ENCODE measurements around the gene CLDN19. TPM values are rescaled to one million over a fixed set of nuclear protein-coding genes. Genes with fewer than 3 reads are reported as not detected.

Gene CLDN19
- total and polyA plus RNA-seq, 12 donors = 0.06 TPM; not detected in 11

DNA sequence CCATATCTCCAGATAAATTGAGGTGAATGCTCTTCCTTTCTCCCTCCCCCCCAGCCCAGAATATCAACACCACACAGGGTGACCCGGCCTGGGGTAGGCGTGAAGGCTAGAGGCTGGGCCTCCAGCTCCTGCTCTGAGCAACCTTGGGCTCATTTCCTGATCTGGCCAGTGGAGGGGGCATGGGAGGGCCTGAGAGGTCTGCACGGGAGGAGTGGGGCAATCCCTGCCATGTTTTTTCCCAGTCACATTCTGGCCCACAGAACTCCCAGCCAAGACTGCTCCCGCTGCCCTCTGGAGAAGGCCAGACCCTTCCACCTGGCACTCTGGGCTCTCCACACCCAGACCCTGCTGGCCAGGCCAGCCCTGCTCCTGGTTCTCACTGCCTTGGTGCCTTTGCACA, 3.9 kb downstream of the CLDN19 start:
- TF ChIP-seq, protein P1, sequence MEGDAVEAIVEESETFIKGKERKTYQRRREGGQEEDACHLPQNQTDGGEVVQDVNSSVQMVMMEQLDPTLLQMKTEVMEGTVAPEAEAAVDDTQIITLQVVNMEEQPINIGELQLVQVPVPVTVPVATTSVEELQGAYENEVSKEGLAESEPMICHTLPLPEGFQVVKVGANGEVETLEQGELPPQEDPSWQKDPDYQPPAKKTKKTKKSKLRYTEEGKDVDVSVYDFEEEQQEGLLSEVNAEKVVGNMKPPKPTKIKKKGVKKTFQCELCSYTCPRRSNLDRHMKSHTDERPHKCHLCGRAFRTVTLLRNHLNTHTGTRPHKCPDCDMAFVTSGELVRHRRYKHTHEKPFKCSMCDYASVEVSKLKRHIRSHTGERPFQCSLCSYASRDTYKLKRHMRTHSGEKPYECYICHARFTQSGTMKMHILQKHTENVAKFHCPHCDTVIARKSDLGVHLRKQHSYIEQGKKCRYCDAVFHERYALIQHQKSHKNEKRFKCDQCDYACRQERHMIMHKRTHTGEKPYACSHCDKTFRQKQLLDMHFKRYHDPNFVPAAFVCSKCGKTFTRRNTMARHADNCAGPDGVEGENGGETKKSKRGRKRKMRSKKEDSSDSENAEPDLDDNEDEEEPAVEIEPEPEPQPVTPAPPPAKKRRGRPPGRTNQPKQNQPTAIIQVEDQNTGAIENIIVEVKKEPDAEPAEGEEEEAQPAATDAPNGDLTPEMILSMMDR (IDR thresholded peaks at IDR 0.05) = peak in 3 of 9 donors; percentile 5 to 21 (median 9)
- 67 to 71% methylated on average over 4 of the region's 4 CpGs for WGBS, 2 donors
- intact Hi-C loops (cut with DNase I) = no loop called here
- no peak for DNase-seq
- Histone ChIP-seq H3K27ac (no peak overlapping the region), H3K4me1 (peaks cover 0 to 15% (median 0%) of the 10 kb centered on the region in 9 donors), H3K27me3 (no peaks in the 10 kb centered on the region), H3K4me3 (no peak overlapping the region), H3K36me3 (no peaks in the 10 kb centered on the region), H3K9me3 (no peaks in the 10 kb centered on the region)
- ATAC-seq = peak in 2 of 8 donors; percentile 24 to 27

DNA sequence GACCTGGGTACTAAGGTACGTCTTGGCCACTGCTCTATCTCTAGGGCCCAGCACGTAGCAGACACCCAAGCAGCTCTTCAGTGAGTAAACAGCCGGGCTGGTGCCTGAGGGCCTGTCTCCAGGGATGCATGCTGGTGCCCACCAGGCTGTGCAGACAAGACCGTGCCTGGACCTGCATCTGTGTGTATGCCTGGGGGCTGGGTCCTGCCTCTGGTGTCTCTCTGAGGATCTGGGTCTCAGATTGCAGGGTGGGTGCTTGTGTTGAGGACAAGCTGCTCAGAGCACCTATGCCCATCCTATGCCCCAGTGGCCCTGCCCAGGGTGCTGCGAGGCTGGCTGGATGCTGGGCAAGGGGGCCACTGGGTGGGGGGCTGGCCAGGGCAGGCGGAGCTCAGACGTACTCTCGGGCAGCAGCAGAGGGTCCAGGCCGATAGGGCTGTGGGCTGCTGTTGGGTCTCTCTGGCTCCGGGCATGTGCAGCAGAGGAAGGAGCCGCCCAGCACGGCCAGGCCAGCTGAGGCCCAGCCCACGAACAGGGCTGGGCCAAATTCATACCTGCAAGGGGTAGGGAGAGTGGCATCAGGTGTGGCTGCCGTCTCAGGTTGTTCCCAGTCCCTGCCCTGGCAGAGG, 4.4 kb downstream of the CLDN19 start:
- no peak for ATAC-seq

DNA sequence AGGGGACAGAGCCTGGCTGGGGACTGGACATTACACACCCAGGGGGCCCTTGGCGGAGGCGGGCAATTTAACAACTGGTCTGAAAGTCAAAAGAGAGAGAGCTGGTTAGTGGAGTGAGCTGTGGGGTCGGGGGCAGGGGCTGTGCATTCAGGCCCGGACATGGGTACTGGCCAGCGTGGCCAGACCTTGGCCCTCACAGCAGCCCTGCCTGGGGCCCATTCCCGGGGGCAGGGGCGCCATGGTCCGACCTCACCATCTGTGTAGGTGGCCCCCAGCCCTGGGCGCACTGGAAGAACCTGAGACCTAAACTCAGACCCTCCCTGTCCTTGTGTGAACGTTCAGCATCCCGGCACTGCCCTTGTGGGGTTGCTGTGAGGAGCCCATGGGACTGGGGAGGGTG, 5.0 kb downstream of the CLDN19 start:
- H3K4me1 ChIP-seq = peaks cover 0 to 15% (median 0%) of the 10 kb centered on the region in 9 donors
- no peak overlapping the region for H3K4me3 ChIP-seq
- H3K27me3 ChIP-seq = no peaks in the 10 kb centered on the region
- ATAC-seq (no peak), DNase-seq (no peak)
- H3K9me3 ChIP-seq = no peaks in the 10 kb centered on the region
- WGBS, 2 donors = 88 to 90% methylated on average over 11 of the region's 11 CpGs
- H3K27ac ChIP-seq = no peak overlapping the region
- TF ChIP-seq, protein P1 (IDR thresholded peaks at IDR 0.05) = no peak
- no peaks in the 10 kb centered on the region for H3K36me3 ChIP-seq
- intact Hi-C loops (cut with DNase I) = no loop called here

More for the DNA sequence above, 4.4 kb downstream of the CLDN19 start:
- H3K27ac ChIP-seq = no peak overlapping the region
- DNase-seq = no peak
- H3K4me3 ChIP-seq = no peak overlapping the region
- 87 to 91% methylated on average over 14 of the region's 14 CpGs for WGBS, 2 donors
- no peaks in the 10 kb centered on the region for H3K9me3 ChIP-seq
- TF ChIP-seq, protein P1 (IDR thresholded peaks at IDR 0.05) = no peak
- no peaks in the 10 kb centered on the region for H3K36me3 ChIP-seq
- H3K4me1 ChIP-seq = peaks cover 0 to 15% (median 0%) of the 10 kb centered on the region in 9 donors
- H3K27me3 ChIP-seq = no peaks in the 10 kb centered on the region
- intact Hi-C loops (cut with DNase I) = no loop called here

DNA sequence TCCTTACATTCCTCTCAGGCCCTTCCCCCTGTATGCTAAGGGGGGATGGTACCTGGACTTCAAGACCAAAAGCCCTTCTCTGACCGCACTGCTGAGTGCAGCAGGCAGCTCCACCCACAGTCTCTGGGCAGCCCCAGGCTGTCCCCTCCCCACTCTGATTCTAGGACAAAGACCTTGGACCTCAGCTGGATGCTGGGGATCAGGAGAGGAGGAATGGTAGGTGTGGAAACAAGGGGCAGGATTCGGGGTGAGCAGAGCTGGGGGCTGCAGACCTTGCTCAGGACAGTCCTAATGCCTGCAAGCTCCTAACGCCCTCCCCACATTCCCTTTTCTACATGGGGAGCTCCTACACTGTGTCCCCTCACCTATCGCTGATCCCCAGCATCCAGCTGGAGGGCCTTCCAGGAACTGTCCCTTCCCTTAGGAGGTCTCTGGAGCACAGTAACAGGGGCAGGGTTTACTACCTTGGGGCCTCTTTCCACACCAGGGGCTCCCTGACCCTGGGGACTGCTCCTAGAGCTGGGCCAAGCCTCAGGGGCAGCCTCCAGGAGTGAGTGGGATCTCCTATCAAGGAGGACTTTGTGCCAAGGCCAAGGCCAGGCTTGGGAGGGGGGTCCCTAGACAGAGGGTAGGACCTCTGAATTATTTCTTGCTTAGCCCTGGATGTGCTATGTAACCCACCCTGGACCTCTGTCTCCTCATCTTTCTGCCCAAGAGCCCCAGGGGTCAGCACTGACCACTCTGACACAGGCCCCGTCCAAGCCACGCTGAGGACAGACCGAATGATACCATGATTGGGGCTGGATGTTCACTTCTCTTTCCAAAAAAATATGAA, 5.6 kb downstream of the CLDN19 start:
- H3K36me3 ChIP-seq = no peaks in the 10 kb centered on the region
- no peak overlapping the region for H3K27ac ChIP-seq
- TF ChIP-seq, protein P1 (IDR thresholded peaks at IDR 0.05) = no peak
- no peaks in the 10 kb centered on the region for H3K9me3 ChIP-seq
- intact Hi-C loops (cut with DNase I) = no loop called here
- 91 to 92% methylated on average over 7 of the region's 7 CpGs for WGBS, 2 donors
- no peak overlapping the region for H3K4me3 ChIP-seq
- DNase-seq (no peak), ATAC-seq (no peak)
- H3K27me3 ChIP-seq = no peaks in the 10 kb centered on the region
- H3K4me1 ChIP-seq = peaks cover 0 to 15% (median 0%) of the 10 kb centered on the region in 9 donors
